NCI-H2227 (cell line): ENCODE measurements around the gene RFLNA.

Source experiments
- DNase-seq: peaks from one replicate; lab custom pipeline; 2025; ENCODE audit not compliant: unreplicated experiment; lab: John Stamatoyannopoulos, UW

The RFLNA gene

GRCh38 chr12:124336742-124337520 lies 42.0 kb downstream of the RFLNA start:
- DNase-seq = no peak

- DNase-seq = no peak
Measured at GRCh38 chr12:124337622-124338021, 42.7 kb downstream of the RFLNA start.

GRCh38 chr12:124338448-124338847 lies 43.6 kb downstream of the RFLNA start:
- DNase-seq = no peak

- no peak for DNase-seq
Measured at GRCh38 chr12:124338876-124339603, 44.1 kb downstream of the RFLNA start.

GRCh38 chr12:124340080-124340900 lies 45.4 kb downstream of the RFLNA start:
- no peak for DNase-seq

GRCh38 chr12:124341645-124342069 lies 46.8 kb downstream of the RFLNA start:
- DNase-seq = no peak

GRCh38 chr12:124344022-124344421 lies 49.1 kb downstream of the RFLNA start:
- no peak for DNase-seq

GRCh38 chr12:124344526-124344925 lies 49.6 kb downstream of the RFLNA start:
- no peak for DNase-seq

- no peak for DNase-seq
Measured at GRCh38 chr12:124345795-124346194, 50.9 kb downstream of the RFLNA start.

GRCh38 chr12:124346425-124347168 lies 51.7 kb downstream of the RFLNA start:
- DNase-seq = no peak

GRCh38 chr12:124347335-124347734 lies 52.4 kb downstream of the RFLNA start:
- no peak for DNase-seq

- no peak for DNase-seq
Measured at GRCh38 chr12:124347805-124348658, 53.1 kb downstream of the RFLNA start.

GRCh38 chr12:124348659-124349380 lies 53.9 kb downstream of the RFLNA start:
- no peak for DNase-seq

- DNase-seq = no peak
Measured at GRCh38 chr12:124350491-124350890, 55.6 kb downstream of the RFLNA start.

GRCh38 chr12:124351422-124351821 lies 56.5 kb downstream of the RFLNA start:
- DNase-seq = no peak

- no peak for DNase-seq
Measured at GRCh38 chr12:124352257-124352656, 57.4 kb downstream of the RFLNA start.

GRCh38 chr12:124352839-124353238 lies 57.9 kb downstream of the RFLNA start:
- peak; percentile 44 for DNase-seq

GRCh38 chr12:124354400-124354799 lies 59.5 kb downstream of the RFLNA start:
- no peak for DNase-seq

GRCh38 chr12:124356221-124356620 lies 61.3 kb downstream of the RFLNA start:
- DNase-seq = no peak
